NCI-H510A (cell line): ENCODE results near the gene CAB39L.

Source experiments
- DNase-seq: peaks from one replicate; lab custom pipeline; 2025; lab: John Stamatoyannopoulos, UW

The CAB39L gene

GRCh38 chr13:49279112-49279511 lies 164.8 kb downstream of the CAB39L start:
- no peak for DNase-seq

- no peak for DNase-seq
These were observed 165.7 kb downstream of the CAB39L start for GRCh38 chr13:49278211-49278610.

GRCh38 chr13:49272296-49272695 lies 171.6 kb downstream of the CAB39L start:
- DNase-seq = no peak

GRCh38 chr13:49271264-49271663 lies 172.6 kb downstream of the CAB39L start:
- DNase-seq = no peak

- no peak for DNase-seq
These were observed 178.0 kb downstream of the CAB39L start for GRCh38 chr13:49265822-49266221.

- DNase-seq = no peak
These were observed 181.2 kb downstream of the CAB39L start for GRCh38 chr13:49262634-49263033.

- DNase-seq = no peak
These were observed 184.3 kb downstream of the CAB39L start for GRCh38 chr13:49259586-49259985.
